GM23338 (cell line): ENCODE data around the gene SLC12A3. TPM values are rescaled to one million over a fixed set of nuclear protein-coding genes. Genes with fewer than 3 reads are reported as not detected.

ENCODE experiments used
- ATAC-seq: fragments of 200-7000 bp; cut with Tn5 transposase; 3 replicates; pipeline ENCODE4 v1.9.1; 2020
- DNase-seq: peaks from one replicate; pipeline ENCODE4 v3.0.0-alpha.2; 2015; ENCODE audit warnings: low spot score
- H2AFZ ChIP-seq: fragments of 200-600 bp; sonication (generic); 2 replicates; pipeline ENCODE4 v1.8.0; 2016; ENCODE audit warnings: antibody characterized with exemption, mild to moderate bottlenecking, moderate library complexity
- H3F3A ChIP-seq: fragments of 200-600 bp; sonication (generic); replicated peaks from 2 replicates; pipeline ENCODE4 v1.8.0; 2017; ENCODE audit warnings: antibody characterized with exemption, mixed run types, low read depth
- H3K27ac ChIP-seq: fragments of 200-600 bp; sonication (generic); 2 replicates; pipeline ENCODE4 v1.6.1; 2016; ENCODE audit warnings: low read depth
- H3K27me3 ChIP-seq: fragments of 200-600 bp; sonication (generic); 2 replicates; pipeline ENCODE4 v1.8.0; 2016; ENCODE audit warnings: mild to moderate bottlenecking, mixed run types, moderate library complexity; ENCODE audit not compliant: insufficient read depth
- H3K36me3 ChIP-seq: fragments of 200-600 bp; sonication (generic); 2 replicates; pipeline ENCODE4 v1.8.0; 2016; ENCODE audit warnings: mild to moderate bottlenecking; ENCODE audit not compliant: insufficient read depth
- H3K4me1 ChIP-seq: fragments of 200-600 bp; sonication (generic); 2 replicates; pipeline ENCODE4 v1.8.0; 2016; ENCODE audit warnings: mild to moderate bottlenecking, moderate library complexity; ENCODE audit not compliant: insufficient read depth
- H3K4me2 ChIP-seq: fragments of 200-600 bp; sonication (generic); 2 replicates; pipeline ENCODE4 v1.7.1; 2017; ENCODE audit warnings: mixed run types
- H3K4me3 ChIP-seq: fragments of 200-600 bp; sonication (generic); 2 replicates; pipeline ENCODE4 v1.6.1; 2016; ENCODE audit warnings: mixed run types
- H3K79me2 ChIP-seq: fragments of 200-600 bp; sonication (generic); replicated peaks from 2 replicates; pipeline ENCODE4 v1.8.0; 2017; ENCODE audit warnings: mild to moderate bottlenecking; ENCODE audit not compliant: insufficient read depth
- H3K9me2 ChIP-seq: fragments of 200-600 bp; sonication (generic); 2 replicates; pipeline ENCODE4 v1.8.0; 2017; ENCODE audit not compliant: insufficient read depth
- H4K20me1 ChIP-seq: fragments of 200-600 bp; sonication (generic); replicated peaks from 2 replicates; pipeline ENCODE4 v1.8.0; 2017; ENCODE audit warnings: mild to moderate bottlenecking; ENCODE audit not compliant: insufficient read depth
- H3K27ac Mint-ChIP-seq: 2 replicates; pipeline ENCODE4 v1.8.0; 2020; ENCODE audit warnings: inconsistent platforms, mild to moderate bottlenecking, moderate library complexity, mixed read lengths
- H3K27me3 Mint-ChIP-seq: 3 replicates; pipeline ENCODE4 v1.8.0; 2022; ENCODE audit warnings: low read depth, mild to moderate bottlenecking, moderate library complexity, mixed read lengths, inconsistent platforms; ENCODE audit not compliant: insufficient read depth, poor library complexity
- H3K36me3 Mint-ChIP-seq: 3 replicates; pipeline ENCODE4 v1.8.0; 2021; ENCODE audit warnings: low read depth, mild to moderate bottlenecking, inconsistent platforms, moderate library complexity, mixed read lengths
- H3K4me1 Mint-ChIP-seq: 3 replicates; pipeline ENCODE4 v1.8.0; 2020; ENCODE audit warnings: mild to moderate bottlenecking, inconsistent platforms, mixed read lengths
- H3K4me3 Mint-ChIP-seq: 3 replicates; pipeline ENCODE4 v1.8.0; 2021; ENCODE audit warnings: moderate library complexity, mild to moderate bottlenecking, inconsistent platforms, mixed read lengths
- H3K9me3 Mint-ChIP-seq: 3 replicates; pipeline ENCODE4 v1.8.0; 2020; ENCODE audit warnings: moderate library complexity, mild to moderate bottlenecking, inconsistent platforms, mixed read lengths
- CREB1 ChIP-seq: fragments of 250-450 bp; sonication (Bioruptor Pico); IDR thresholded peaks from 2 replicates; pipeline ENCODE4 v1.5.0; 2020; ENCODE audit warnings: low read depth, mild to moderate bottlenecking, moderate library complexity
- CTCF ChIP-seq, 2 experiments: fragments of 200-600 bp in 1 of 2; sonication (generic) in 1 of 2; conservative IDR thresholded peaks; 2 replicates each; pipeline versions ENCODE4 v1.5.1 to v1.6.1; 2016 to 2017; ENCODE audit warnings: antibody characterized with exemption in 2 of 2, low read depth in 2 of 2, mild to moderate bottlenecking in 2 of 2, moderate library complexity in 1 of 2
- ETS1 ChIP-seq: IDR thresholded peaks from 2 replicates; pipeline ENCODE4 v1.6.1; 2016; ENCODE audit warnings: antibody characterized with exemption
- EZH2 ChIP-seq: fragments of 200-600 bp; sonication (generic); IDR thresholded peaks from one replicate; pipeline ENCODE4 v1.8.0; 2017; ENCODE audit warnings: antibody characterized with exemption, mild to moderate bottlenecking, low read depth; ENCODE audit not compliant: unreplicated experiment
- EZH2phosphoT487 ChIP-seq: fragments of 200-600 bp; sonication (generic); IDR thresholded peaks from one replicate; pipeline ENCODE4 v1.8.1; 2018; ENCODE audit warnings: antibody characterized with exemption; ENCODE audit not compliant: unreplicated experiment
- JUNB ChIP-seq: IDR thresholded peaks from one replicate; pipeline ENCODE4 v1.6.1; 2016; ENCODE audit warnings: antibody characterized with exemption; ENCODE audit not compliant: unreplicated experiment
- NANOG ChIP-seq: IDR thresholded peaks from 2 replicates; pipeline ENCODE4 v1.6.1; 2016; ENCODE audit warnings: antibody characterized with exemption, borderline replicate concordance
- POLR2AphosphoS5 ChIP-seq: IDR thresholded peaks from 2 replicates; pipeline ENCODE4 v1.6.1; 2016; ENCODE audit warnings: antibody characterized with exemption, low read depth
- ZNF114 ChIP-seq: fragments of 250-450 bp; sonication (Bioruptor Pico); IDR thresholded peaks from 2 replicates; pipeline ENCODE4 v1.5.0; 2020; ENCODE audit warnings: mild to moderate bottlenecking, moderate library complexity
- ZNF331 ChIP-seq: fragments of 250-450 bp; sonication (Bioruptor Pico); IDR thresholded peaks from 2 replicates; pipeline ENCODE4 v1.5.0; 2020; ENCODE audit warnings: low read depth, mild to moderate bottlenecking, moderate library complexity
- ZNF462 ChIP-seq: fragments of 250-450 bp; sonication (Bioruptor Pico); IDR thresholded peaks from 2 replicates; pipeline ENCODE4 v1.5.0; 2020; ENCODE audit warnings: mild to moderate bottlenecking, moderate library complexity
- polyA plus RNA-seq: library from polyadenylated mRNA; unstranded; fragments of >200 nt; fragmentation: Nextera tagmentation; extraction: Ambion mirVana; gene quantifications from 2 replicates; pipeline ENCODE4 v1.2.1, GENCODE V29; 2016
- total RNA-seq: library from RNA; depleted of rRNA; stranded (reverse); fragments of >200 nt; shearing (Covaris generic); gene quantifications from 2 replicates; pipeline ENCODE4 v1.2.3, GENCODE V29; 2014

SLC12A3 gene
- total and polyA plus RNA-seq, 2 experiments from 2014 or later, result not detected

GRCh38 chr16:56889206-56889605, 24.2 kb downstream of the SLC12A3 start:
- Mint-ChIP-seq H3K9me3 (peaks cover 37% of the 10 kb centered on the region), H3K4me3 (no peak overlapping the region), H3K4me1 (no peaks in the 10 kb centered on the region), H3K27ac (no peak overlapping the region), H3K36me3 (peaks cover 16% of the 10 kb centered on the region), H3K27me3 (peaks cover 7% of the 10 kb centered on the region)
- H3K27ac ChIP-seq, result no peak overlapping the region
- no peaks in the 10 kb centered on the region for H3K79me2 ChIP-seq
- H3K4me3 ChIP-seq, result no peak overlapping the region
- H3K36me3 ChIP-seq, result no peaks in the 10 kb centered on the region
- DNase-seq (no peak), ATAC-seq (peak; percentile 33)
- no peaks in the 10 kb centered on the region for H3K4me1 ChIP-seq
- no peaks in the 10 kb centered on the region for H3K9me2 ChIP-seq
- TF ChIP-seq EZH2phosphoT487 (no peak), ZNF462 (CRISPR knock-in tag) (no peak), ZNF114 (CRISPR knock-in tag) (no peak), ZNF331 (CRISPR knock-in tag) (no peak), CTCF (conservative IDR thresholded peaks at IDR 0.05; ENCODE audit: low read depth in 2 of 2) (no peak), JUNB (no peak), POLR2AphosphoS5 (no peak), NANOG (no peak), ETS1 (no peak), CREB1 (CRISPR knock-in tag) (no peak), EZH2 (no peak)
- H3F3A ChIP-seq, result no peaks in the 10 kb centered on the region
- no peaks in the 10 kb centered on the region for H4K20me1 ChIP-seq
- H2AFZ ChIP-seq, result 0 out of 2 replicates have a peak overlapping the region, but pooled peaks have one; percentile 47
- H3K4me2 ChIP-seq, result no peak overlapping the region
- H3K27me3 ChIP-seq, result no peaks in the 10 kb centered on the region
